BLaER1 treated with 17β-estradiol and CSF1 and Interleukin-3, amounts not matched to agents 10 nM and 100 nM (cell line): ENCODE data around the gene SLC9C1.

ENCODE experiments used
- H3K27ac ChIP-seq, 11 experiments: shearing (Covaris generic); formaldehyde crosslinking; 2 replicates each; pipeline ENCODE4 v1.8.1; 2022
- H3K27me3 ChIP-seq, 11 experiments: shearing (Covaris generic); formaldehyde crosslinking; 2 replicates each; pipeline ENCODE4 v1.8.1; 2022
- H3K36me3 ChIP-seq, 11 experiments: shearing (Covaris generic); formaldehyde crosslinking; 2 replicates each; pipeline ENCODE4 v1.8.1; 2022
- H3K4me1 ChIP-seq, 10 experiments: shearing (Covaris generic); formaldehyde crosslinking; 2 replicates each; pipeline ENCODE4 v1.8.1; 2022
- H3K4me2 ChIP-seq, 11 experiments: shearing (Covaris generic); formaldehyde crosslinking; 2 replicates each; pipeline ENCODE4 v1.8.1; 2022
- H3K4me3 ChIP-seq, 10 experiments: shearing (Covaris generic); formaldehyde crosslinking; 2 replicates each; pipeline ENCODE4 v1.8.1; 2022
- H3K9ac ChIP-seq, 11 experiments: shearing (Covaris generic); formaldehyde crosslinking; 2 replicates each; pipeline ENCODE4 v1.8.1; 2022
- H3K9me3 ChIP-seq, 11 experiments: shearing (Covaris generic); formaldehyde crosslinking; replicated peaks in 1 of 11; 2 replicates each; pipeline ENCODE4 v1.8.1; 2022
- H4K20me1 ChIP-seq, 11 experiments: shearing (Covaris generic); formaldehyde crosslinking; 2 replicates each; pipeline ENCODE4 v1.8.1; 2022
- Cebpa-rat ChIP-seq, 11 experiments: shearing (Covaris generic); IDR thresholded peaks; 2 replicates each; pipeline ENCODE4 v1.8.1; 2022

The SLC9C1 gene

DNA sequence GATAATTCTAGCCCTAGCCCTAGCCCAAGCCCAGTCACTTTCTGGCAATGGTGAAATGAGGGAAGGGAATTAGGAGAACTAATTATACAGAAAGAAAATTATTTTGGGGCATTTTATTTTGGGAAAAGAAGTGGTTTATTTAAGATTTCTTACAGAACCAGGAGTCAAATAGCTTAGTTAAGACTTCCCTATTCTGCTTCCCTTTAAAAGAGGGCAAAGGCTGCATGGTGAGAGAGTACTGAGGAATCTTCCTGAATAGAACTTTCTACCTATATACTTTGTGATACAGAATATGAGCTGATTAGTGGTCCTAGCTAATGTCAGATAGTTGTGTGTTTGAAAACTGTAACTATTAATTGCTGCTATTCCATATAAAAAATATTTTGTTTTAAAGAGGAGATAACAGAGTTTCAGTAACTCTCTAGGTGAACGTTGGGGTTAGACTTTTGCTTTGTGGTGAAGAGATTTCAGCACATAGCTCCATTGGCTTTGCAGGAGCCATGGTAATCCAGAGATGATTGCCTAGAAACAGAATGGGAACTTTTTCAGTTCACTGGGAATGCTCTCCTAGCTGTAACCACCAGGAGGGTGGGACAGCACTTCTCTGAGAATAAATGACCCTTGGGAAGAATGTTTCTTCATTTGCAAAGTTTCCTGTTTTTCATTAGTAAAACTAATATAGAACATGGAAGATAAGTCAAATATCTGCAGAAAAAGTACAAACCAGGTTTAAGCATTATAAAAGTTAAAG is 155.6 kb downstream of the SLC9C1 start:
- Histone ChIP-seq H4K20me1 (no peaks in the 10 kb centered on the region), H3K27me3 (no peaks in the 10 kb centered on the region), H3K36me3 (no peaks in the 10 kb centered on the region), H3K4me2 (peak overlapping the region; percentile 23 to 93 (median 59); a peak in 17 of 22 replicates), H3K9me3 (peaks cover 0 to 6% (median 0%) of the 10 kb centered on the region in 11 experiments; a peak in 3 of 22 replicates), H3K4me1 (peaks cover 24 to 55% (median 48%) of the 10 kb centered on the region in 10 experiments), H3K27ac (no peak overlapping the region), H3K4me3 (no peak overlapping the region), H3K9ac (no peak overlapping the region)
- TF ChIP-seq Cebpa-rat (IDR thresholded peaks at IDR 0.05): no peak

DNA sequence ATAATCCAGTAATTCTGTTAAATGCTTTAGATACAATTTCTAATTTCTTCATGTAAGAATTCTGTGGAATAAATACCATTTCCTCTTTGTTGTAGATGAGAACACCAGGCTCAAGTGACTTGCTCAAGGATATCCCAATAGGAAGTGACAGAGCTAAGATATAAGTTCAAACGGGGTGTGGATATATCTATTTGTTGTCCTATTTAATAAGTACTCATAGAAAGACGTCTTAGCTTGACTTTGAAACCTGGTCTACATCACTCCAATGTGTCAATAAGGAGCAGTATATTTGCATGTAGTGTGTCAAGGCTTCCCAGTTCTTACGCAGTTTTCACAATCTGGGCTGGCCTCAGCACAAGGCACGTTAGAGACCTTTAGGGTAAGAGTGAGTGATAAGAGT is 156.2 kb downstream of the SLC9C1 start:
- Histone ChIP-seq H4K20me1 (no peaks in the 10 kb centered on the region), H3K4me3 (no peak overlapping the region), H3K27me3 (no peaks in the 10 kb centered on the region), H3K9me3 (no peaks in the 10 kb centered on the region; a peak in 1 of 22 replicates), H3K27ac (no peak overlapping the region; a peak in 1 of 22 replicates), H3K4me1 (peaks cover 30 to 61% (median 54%) of the 10 kb centered on the region in 10 experiments), H3K4me2 (peak overlapping the region; percentile 23 to 93 (median 59); a peak in 17 of 22 replicates), H3K9ac (no peak overlapping the region), H3K36me3 (no peaks in the 10 kb centered on the region)
- TF ChIP-seq Cebpa-rat (IDR thresholded peaks at IDR 0.05): no peak

DNA sequence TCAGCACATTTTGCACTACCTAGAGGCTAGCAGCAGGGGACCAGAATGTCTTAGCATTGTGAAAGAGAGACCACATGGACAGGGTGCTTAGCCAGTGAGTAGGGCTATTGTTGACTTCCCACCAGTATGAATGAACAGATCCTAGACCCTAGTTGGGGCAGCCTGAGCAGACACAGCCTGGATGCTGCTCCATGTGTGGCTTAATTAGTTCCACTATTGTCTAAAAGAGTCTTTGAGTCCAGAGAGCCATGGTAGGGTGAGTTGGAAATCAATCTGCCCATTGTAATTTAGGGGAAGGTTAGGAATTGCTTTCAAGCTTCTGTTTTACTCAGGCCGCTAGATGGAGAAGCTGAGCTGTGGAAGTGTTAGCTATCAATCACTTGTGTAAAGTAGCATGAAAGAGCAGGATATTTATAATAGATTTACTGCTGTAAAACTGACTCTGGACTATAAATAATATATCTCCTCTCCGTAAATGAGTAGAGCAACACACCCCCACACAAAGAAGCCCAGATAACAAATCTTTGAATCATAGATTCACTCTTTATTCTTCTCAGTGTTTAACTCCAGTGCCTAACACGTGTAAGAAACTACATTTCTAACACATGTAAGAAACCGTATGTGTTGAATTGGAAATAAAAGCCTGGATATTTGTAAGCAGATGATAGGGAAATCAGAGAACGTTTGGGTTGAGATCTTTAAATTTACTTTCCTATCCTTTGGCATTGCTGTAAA is 156.9 kb downstream of the SLC9C1 start:
- Histone ChIP-seq H3K4me2 (peak overlapping the region; percentile 24 to 93 (median 62); a peak in 18 of 22 replicates), H3K36me3 (no peaks in the 10 kb centered on the region), H4K20me1 (no peaks in the 10 kb centered on the region), H3K27ac (peak overlapping the region in 3 of 11 experiments; percentile 1 to 22 (median 13); a peak in 6 of 22 replicates), H3K4me1 (peaks cover 36 to 67% (median 61%) of the 10 kb centered on the region in 10 experiments), H3K9ac (0 out of 22 replicates have a peak overlapping the region, but pooled peaks of 3 of the 11 experiments have one; percentile 2 to 21 (median 3)), H3K9me3 (no peaks in the 10 kb centered on the region), H3K4me3 (no peak overlapping the region), H3K27me3 (no peaks in the 10 kb centered on the region)
- no peak for TF ChIP-seq Cebpa-rat (IDR thresholded peaks at IDR 0.05)

DNA sequence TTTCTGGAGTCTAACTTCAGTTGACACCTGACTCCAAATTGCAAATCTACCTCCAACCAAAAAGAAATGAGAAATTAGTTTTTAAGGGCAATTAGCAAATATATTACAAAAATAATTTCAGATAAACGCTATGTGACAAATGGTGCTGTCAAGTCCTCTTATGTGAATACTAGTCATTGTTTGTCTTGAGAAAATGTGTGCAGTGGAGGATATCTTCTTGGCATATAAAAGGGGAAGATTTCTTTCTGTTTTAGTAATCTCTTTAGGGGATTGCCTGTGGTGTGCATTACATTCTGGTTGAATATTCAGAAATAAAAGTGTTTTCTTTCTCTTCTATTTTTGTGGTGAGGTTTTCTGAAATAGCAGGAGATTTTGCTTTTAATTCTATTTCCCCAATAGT is 158.0 kb downstream of the SLC9C1 start:
- Histone ChIP-seq H3K4me2 (peak overlapping the region in 7 of 11 experiments; percentile 1 to 93 (median 82); a peak in 12 of 22 replicates), H4K20me1 (no peaks in the 10 kb centered on the region), H3K9me3 (no peaks in the 10 kb centered on the region), H3K4me1 (peaks cover 39 to 76% (median 68%) of the 10 kb centered on the region in 10 experiments), H3K27me3 (no peaks in the 10 kb centered on the region), H3K36me3 (no peaks in the 10 kb centered on the region), H3K4me3 (no peak overlapping the region), H3K27ac (no peak overlapping the region), H3K9ac (no peak overlapping the region)
- TF ChIP-seq Cebpa-rat (IDR thresholded peaks at IDR 0.05): no peak

DNA sequence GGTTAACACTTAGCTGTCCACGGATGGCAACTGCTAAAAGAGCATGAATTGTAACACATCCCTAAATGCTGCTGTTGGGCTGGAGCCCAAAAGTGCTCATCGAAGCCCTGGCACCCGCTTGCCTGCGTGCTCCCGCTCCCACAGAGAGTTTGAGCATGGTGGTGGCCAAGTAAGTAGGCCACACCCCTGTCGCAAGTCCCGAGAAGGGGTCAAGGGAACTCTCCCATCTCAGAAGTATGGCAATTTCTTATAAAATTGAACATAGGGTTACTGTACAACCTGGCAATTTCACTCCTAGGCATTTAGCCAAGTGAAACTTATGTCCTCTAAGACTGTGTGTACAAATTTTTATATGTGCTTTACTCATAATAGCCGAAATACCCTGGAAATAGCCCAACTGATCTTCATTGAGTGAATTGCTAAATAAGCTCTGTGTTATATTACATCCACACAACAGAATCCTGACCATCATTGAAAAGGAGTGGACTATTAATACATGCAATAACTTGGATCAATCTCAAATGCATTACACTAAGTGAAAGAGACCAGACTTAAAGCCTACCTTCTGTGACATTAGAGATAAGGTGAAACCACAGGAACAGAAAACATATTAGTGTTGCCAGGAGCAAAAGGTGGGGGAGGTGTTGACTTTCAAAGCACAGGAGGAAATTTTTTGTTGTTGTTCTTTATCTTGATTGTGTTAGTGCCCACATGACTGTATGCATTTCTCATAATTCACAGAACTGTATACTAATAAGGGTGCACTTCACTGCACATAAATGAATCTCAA is 159.5 kb downstream of the SLC9C1 start:
- H3K4me1 ChIP-seq: peaks cover 43 to 91% (median 83%) of the 10 kb centered on the region in 10 experiments
- 0 out of 22 replicates have a peak overlapping the region, but pooled peaks of 1 of the 11 experiments have one; percentile 54 for H3K27ac ChIP-seq
- no peak overlapping the region for H3K4me3 ChIP-seq
- no peak overlapping the region for H3K9ac ChIP-seq
- peak overlapping the region in 9 of 11 experiments; percentile 69 to 93 (median 82); a peak in 15 of 22 replicates for H3K4me2 ChIP-seq
- peaks cover 0 to 9% (median 0%) of the 10 kb centered on the region in 11 experiments; a peak in 1 of 22 replicates for H3K36me3 ChIP-seq
- no peaks in the 10 kb centered on the region for H4K20me1 ChIP-seq
- H3K9me3 ChIP-seq: no peaks in the 10 kb centered on the region
- no peaks in the 10 kb centered on the region for H3K27me3 ChIP-seq
- TF ChIP-seq Cebpa-rat (IDR thresholded peaks at IDR 0.05): no peak

DNA sequence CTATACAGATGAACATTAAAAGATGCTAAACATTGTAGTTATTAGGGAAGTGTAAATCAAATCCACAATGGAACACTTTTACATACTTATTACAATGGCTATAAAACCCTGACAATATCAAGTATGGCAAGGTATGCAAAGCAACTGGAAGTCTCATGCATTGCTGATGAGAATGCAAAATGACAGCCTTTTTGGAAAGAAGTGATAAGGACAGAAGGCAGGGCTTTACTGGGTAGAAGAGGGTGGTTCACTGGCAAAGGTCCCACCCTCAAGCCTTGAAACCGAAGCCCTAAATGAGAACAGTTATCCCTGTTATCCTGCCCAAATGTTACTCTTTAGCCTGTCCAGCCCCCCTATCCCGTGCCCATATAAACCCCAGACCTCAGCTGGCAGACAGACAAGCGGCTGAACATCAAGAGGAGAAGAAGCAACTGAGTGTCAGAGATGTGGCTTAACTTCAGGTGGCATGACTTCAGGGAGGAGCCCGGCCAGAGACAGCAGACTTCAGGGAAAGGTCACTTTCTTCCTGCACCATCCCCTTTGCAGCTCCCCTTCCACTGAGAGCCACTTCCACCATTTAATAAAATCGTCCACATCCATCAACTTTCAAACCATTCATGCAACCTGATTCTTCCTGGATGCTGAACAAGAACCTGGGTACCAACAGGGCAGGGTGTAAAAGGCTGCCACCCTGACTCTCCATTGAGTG is 160.2 kb downstream of the SLC9C1 start:
- Histone ChIP-seq H3K4me2 (peak overlapping the region; percentile 63 to 93 (median 82)), H3K27ac (peak overlapping the region in 7 of 11 experiments; percentile 16 to 61 (median 54); a peak in 5 of 22 replicates), H3K9ac (no peak overlapping the region; a peak in 3 of 22 replicates), H3K4me3 (peak overlapping the region in 3 of 10 experiments; percentile 39 to 62 (median 62); a peak in 4 of 20 replicates), H3K36me3 (peaks cover 0 to 11% (median 0%) of the 10 kb centered on the region in 11 experiments; a peak in 1 of 22 replicates), H3K9me3 (no peaks in the 10 kb centered on the region), H3K4me1 (peaks cover 51 to 99% (median 90%) of the 10 kb centered on the region in 10 experiments), H4K20me1 (no peaks in the 10 kb centered on the region), H3K27me3 (no peaks in the 10 kb centered on the region)
- no peak for TF ChIP-seq Cebpa-rat (IDR thresholded peaks at IDR 0.05)

DNA sequence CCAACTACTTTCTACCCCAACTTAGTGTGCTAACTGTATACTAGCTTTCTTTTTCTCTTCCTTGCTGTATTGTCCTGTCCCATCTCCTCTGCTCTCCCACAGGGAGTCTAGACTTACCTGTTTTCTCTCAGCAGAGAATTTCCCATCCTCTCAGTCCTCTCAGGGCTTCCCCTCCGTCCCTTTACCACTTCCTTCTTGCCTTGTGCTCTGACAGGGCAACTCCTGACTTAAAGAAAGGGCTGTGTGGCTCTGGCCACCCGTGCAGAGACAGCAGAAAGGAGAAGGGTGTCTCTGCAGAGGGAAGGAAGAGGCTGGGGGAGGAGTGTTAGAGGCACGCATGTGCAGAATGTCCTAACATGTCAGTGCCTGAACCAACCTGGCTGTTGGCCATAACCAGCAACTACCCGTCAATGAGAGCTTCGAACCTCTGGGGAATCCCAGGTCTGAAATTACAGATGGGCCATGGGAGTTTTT is 161.0 kb downstream of the SLC9C1 start, which contains the start of gene GCSAM:
TSS of gene GCSAM (minus strand) at position 274 of the 474 bp plus-strand sequence. CDS start at position 146, 128 bp downstream.
- peaks cover 0 to 17% (median 0%) of the 10 kb centered on the region in 11 experiments; a peak in 1 of 22 replicates for H3K36me3 ChIP-seq
- H3K4me2 ChIP-seq: peak within 1 kb of the TSS; percentile 63 to 93 (median 82)
- TF ChIP-seq Cebpa-rat (IDR thresholded peaks at IDR 0.05): no peak
- peak within 1 kb of the TSS in 8 of 10 experiments; percentile 25 to 62 (median 37); a peak in 15 of 20 replicates for H3K4me3 ChIP-seq
- peak within 1 kb of the TSS; percentile 25 to 61 (median 53); a peak in 21 of 22 replicates for H3K27ac ChIP-seq
- no peaks in the 10 kb centered on the region for H4K20me1 ChIP-seq
- H3K4me1 ChIP-seq: peaks cover 51 to 99% (median 96%) of the 10 kb centered on the region in 10 experiments
- no peaks in the 10 kb centered on the region for H3K27me3 ChIP-seq
- H3K9me3 ChIP-seq: no peaks in the 10 kb centered on the region
- H3K9ac ChIP-seq: peak within 1 kb of the TSS in 9 of 11 experiments; percentile 14 to 71 (median 52); a peak in 15 of 22 replicates
